NK-92 (cell line): ENCODE data around the gene FOXQ1.

Experiments used
- DNase-seq: peaks from one replicate; lab custom pipeline; 2025; ENCODE audit not compliant: unreplicated experiment; lab: John Stamatoyannopoulos, UW

FOXQ1 gene, protein sequence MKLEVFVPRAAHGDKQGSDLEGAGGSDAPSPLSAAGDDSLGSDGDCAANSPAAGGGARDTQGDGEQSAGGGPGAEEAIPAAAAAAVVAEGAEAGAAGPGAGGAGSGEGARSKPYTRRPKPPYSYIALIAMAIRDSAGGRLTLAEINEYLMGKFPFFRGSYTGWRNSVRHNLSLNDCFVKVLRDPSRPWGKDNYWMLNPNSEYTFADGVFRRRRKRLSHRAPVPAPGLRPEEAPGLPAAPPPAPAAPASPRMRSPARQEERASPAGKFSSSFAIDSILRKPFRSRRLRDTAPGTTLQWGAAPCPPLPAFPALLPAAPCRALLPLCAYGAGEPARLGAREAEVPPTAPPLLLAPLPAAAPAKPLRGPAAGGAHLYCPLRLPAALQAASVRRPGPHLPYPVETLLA

DNA sequence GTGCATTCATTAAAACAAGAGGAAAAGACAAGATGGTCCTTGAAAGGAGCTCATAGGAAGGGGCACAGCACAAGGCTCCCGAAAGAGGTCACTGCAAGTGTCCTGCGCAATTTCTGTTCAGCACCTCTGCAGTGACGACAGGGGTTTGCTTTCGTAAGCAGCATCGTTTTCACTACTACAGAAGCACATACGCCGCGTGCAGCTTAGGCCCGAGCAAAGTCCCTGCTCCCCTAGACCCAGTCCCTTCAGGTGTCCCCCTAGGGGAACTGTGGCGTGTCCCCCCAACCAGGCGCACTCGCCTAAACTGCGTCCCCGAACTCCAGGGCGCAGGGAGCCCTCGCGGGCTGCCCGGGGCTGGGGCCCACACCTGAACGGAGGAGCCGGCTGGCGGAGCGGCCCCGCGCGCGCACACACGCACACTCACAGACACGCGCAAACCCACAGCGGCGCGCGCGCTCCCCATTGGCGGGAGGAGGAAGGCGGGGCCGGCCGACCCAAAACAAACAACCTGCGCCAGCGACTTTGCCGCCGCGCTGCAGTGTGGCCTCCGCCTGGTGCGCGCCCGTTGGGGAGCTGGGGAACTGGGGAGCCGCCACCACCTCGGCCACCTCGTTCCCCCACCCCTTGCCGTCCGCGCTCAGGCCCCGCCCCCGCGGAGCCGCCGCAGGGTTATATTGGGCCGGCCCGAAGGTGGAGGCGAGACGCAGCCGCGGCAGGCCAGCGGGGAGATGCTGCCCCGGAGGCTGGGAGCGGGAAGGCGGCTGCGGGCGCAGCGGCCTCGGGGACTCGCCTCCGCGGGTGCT lies at the start of gene FOXQ1:
FOXQ1 (plus strand) TSS at position 699 of the 803 bp plus-strand sequence. CDS start 607 bp downstream, outside the sequence.
- no peak for DNase-seq

DNA sequence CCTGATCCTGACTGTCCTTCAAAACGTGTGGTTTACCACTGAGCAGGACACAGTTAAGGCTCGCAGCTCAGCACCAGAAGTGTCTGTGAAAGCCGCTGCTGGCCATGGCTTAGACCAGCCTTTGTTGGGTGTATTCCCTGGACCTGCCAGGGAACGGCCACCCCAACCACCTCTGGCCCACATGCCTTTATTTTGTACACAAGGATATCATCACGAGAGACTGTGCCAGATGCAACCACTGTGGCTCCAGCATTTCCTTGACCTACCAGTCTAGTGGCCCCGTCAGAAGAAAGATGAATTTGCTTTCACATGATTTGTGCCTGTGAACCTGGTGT lies 49.2 kb upstream of the FOXQ1 start:
- DNase-seq = no peak

DNA sequence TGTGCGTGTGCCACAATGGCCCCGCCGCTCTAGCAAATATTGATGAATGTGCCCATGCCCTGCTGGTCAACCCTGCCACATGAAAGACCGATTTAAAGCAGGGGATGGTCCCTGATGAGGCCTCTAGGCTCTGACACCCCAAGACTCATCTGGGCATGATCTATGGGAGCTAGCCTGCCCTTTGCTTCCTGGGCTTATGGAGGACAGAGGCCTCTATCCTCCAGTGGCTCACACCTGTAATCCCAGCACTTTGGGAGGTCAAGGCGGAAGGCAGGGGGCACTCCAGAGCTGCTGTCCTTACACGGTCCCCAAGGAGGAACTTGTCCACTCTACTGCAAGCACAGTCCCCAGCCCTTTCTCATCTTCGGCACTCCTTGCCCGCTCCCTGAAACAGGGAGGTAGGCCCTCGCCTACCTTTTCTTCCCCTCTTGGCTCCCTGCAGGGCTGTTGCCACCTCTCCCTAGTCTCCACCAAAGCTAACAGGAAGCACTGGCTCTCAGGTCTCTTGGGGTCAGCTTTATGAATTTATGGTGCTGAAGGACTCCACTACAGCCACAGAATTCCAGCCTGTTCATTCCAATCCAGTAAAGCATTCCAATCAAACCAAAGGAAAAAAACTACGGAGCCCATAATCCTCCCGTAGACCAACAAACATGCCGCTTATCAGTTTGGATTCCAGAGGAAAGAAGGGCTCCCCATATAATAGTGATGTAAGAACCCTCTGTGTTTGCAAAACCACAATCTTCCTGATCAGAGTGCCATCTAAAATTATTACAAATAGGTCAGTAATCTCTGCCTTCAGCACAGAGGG lies 48.7 kb upstream of the FOXQ1 start:
- no peak for DNase-seq

DNA sequence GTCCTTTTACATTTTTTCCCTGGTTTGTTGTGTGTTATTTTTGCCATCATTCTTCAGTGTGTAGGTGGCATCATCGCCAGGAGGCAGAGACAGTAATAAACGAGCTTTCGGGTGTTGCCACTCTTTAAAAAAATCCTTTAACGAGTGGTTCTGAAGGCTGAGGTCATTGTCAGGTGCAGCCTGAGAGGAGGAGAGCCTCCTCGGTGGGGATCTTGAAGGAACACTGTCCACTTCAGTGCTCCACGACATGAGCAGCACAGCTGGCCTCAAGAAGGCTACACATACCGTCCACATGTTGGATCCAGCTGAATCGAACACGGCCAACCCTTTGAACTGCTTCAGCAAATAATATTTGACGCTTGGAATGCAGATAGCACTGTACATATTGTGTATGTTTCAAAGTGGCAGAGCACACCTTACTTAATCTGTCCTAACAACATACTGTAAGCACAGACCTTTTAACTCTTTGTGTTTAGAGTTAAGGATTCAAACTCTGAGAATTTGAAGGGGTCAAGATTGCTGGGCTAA lies 48.0 kb upstream of the FOXQ1 start:
- DNase-seq = no peak

DNA sequence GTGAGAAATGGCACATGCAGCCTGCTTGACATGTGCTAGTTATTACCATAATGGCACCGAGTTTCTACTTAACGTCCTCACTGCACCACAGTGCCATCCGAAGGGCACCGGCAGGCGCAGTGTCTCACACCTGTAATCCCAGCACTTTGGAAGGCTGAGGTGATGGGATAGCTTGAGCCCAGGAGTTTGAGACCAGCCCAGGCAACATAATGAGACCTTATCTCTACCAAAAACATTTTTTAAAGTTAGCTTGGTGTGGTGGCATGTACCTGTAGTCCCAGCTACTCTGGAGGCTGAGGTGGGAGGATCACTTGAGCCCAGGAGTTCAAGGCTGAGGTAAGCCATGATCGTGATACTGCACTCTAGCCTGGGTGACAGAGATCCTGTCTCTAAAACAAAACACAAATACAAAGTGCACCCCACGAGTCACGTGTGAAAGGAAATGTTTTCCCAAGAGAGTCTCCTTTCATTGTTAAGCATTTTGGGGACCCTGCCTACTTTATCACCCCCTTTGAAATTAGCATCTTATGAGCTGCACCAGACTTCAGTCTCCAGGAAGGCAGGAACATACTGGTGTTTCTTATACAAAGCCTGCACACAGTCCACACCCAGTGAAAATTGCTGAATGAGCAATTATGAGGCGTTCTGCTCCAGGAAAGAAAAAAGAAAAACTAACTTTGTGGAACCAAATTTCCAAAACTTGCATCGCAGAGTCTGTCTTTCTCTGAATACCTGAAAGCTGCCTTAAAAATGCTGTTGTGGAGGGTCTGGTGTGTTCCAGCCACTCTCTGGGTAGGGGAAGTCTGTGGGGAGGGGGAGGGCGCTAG lies 47.1 kb upstream of the FOXQ1 start:
- DNase-seq = no peak

DNA sequence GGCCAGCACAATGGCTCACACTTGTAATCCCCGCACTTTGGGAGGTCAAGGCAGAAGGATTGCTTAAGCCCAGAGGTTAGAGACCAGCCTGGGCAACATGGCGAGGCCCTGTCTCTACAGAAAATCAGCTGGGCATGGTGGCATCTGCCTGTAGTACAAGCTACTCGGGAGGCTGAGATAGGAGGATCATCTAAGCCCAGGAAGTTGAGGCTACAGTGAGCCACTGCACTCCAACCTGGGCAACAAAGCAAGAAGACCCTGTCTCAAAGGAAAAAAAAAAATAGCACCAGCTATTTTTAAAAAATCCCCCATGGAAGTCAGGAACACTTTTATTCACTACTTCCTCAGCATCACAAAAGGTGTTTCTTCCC lies 45.2 kb upstream of the FOXQ1 start:
- no peak for DNase-seq

DNA sequence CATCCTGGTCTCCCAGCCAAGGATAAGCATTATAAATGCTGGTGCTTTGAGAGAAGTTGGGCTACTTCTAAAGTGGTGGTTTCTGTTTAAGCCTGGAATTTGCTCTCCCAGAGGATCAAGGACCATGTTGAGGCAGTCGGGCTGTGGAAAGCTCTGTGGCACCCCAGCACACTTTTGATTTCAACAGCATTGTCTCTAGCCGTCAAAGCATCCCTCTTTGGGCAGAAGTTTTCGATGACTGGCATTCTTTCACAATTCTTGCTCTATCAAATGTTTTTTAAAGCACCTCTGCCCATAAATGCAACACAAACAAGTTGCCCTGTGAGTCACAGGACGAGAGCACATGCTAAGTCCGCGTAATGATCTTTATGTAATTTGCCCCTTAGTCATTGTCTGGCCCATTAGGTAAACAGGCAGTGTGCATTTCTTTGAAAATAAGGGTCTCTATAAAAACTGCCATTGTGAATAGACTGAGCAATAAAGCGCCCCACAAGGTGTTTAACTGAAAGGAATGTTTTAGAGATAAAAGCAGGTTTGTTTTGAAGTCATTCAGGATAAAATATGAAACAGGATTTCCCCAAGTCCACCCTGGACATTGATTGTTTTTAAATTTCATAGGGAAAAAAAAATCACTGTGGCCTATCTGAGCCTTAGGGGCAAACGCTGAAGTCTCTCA lies 44.7 kb upstream of the FOXQ1 start:
- DNase-seq = no peak

DNA sequence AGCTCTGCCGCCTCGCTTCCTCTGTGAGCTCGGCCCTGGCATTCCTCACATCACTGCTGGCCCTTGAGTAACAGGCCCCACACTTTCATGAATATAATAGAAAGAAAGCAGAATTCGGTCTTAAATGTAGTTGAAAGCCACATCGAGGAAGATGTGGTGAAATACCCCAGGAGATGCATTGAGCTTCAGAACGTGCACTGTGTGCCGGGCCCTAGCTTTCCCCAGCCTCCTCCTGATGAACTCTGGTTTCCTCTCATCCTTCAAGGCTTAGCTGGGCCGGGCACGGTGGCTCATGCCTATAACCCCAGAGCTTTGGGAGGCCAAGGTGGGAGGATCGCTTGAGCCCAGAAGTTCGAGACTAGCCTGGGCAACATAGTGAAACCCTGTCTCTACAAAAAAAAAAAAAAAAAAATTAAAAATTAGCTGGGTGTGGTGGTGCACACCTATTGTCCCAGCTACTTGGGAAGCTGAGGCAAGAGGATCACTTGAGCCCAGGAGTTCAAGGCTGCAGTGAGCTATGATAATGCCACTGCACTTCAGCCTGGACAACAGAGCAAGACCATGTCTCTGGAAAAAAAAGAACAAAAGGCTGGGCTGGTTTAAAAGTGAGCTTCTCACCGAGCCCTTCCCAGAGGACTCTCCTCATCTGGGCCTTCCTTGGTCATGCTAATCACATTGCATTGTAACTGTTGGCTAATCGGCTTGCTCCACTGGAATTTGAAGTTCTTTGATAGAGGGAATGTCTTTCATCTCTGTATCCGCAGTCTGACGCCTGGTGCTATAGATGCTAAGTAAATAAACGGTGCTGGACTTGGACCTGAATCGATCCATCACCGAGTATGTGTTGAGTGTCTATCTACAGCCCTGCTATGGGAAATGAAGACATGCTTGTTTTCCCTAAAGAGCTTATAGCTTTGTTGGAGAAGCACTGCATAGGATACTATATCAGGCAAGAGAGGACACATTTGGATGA lies 43.8 kb upstream of the FOXQ1 start:
- no peak for DNase-seq

DNA sequence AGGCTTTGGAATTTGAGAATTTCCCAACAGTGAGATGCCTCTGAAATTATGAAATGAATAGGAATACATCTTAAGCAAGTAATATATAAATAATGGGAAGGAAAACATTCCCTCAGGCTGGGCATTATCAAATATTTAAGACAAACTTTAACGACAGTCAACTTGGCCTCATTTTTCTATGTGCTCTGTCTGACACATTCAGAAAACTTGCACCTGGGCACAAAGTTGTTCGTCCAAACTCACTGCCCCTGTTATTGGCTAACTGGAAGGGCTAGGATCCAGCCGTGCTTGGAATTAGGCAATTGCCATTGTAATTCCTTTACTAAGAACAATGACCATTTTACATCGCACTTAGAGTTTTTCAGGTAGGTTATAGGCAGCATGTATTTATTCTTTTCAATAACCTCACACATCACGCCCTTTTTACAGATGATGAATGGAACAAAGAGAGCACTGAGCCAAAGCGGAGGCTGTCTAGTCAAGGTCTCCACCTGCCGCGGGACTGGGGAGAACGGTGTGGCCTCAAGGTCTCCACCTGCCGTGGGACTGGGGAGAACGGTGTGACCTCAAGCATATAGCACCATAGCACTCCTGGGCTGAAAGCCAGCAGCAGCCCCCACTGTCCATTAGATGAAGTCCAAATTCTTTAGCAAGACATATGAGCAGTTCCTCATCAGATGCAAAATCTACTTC lies 40.7 kb upstream of the FOXQ1 start:
- DNase-seq = no peak

DNA sequence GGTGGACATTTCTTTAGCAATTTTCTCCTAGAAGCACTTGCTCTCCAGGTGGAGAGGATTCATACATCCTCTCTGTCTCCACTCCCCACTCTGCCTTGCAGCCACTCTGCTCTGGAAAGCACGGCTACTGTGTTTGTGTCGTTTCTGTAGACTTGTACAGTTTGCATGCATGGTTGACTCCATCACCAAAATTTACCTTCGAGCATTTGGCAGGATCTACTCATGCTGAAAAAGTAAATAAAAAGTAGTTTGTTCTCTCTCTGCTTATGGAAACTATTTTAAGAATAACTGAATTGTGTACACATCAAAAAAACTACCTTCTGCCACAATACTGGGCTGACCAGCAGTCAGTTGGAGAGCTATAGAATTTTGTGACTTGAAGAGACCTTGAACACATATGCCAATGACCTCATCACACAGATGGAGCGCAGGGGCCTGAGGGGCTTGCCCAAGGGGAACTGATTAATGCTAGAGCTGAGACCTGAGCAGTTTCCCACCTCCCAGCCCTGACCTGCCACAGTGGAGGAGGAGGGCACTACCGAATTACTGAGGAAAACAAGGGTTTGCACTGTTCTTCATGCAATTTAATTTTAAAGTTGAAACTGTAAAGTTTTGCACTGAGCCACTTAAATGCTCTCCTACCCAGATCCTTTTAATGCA lies 33.7 kb upstream of the FOXQ1 start:
- DNase-seq = no peak

DNA sequence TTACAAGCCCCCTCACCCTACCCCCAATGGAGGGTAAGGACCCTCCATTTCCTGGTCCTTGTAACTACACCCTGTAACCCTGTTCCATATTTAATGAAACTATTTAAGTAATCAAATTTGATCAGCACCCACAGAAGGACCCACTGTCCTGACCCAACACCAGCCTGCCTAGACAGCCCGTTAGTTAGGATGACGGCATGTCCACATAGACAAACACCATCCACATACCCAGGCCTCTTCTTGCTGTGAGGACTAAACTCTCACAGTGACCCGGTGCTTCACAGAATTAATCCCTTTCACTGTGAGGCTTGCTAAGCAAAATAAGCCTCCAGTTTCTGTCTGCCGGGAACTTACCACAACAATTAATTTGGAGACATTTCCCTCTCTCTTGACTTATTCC lies 32.8 kb upstream of the FOXQ1 start:
- no peak for DNase-seq

DNA sequence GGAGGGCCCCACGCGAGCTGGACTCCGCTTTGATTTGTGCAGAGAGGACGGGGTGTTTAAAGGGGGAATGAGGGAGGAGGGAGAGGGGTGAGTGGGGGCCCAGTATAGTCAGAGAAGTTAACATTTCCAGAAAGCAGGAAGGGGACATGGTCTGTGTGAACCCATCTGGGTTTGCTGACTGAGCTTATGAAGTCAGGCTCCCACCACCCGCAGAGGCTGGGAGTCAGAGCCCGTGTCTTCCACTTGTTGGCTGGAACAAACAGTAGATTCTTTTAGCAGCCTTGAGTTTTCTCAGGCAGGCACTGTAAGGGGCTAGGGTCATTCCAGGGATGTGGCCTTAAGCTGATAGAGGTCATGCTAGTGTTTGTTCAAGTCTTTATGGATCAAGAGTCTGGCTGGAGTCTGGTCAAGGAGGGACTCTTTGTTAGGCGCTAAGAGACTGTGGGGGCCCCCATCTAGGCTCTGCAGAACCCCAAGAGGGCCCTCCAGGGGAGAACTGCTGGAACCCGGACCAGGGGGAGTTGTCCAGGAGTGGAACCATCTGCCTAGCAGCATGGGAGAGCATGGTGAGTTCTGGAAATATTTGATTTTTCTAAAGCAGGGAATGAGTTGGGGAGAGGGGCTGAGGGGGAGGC lies 31.1 kb upstream of the FOXQ1 start:
- no peak for DNase-seq

DNA sequence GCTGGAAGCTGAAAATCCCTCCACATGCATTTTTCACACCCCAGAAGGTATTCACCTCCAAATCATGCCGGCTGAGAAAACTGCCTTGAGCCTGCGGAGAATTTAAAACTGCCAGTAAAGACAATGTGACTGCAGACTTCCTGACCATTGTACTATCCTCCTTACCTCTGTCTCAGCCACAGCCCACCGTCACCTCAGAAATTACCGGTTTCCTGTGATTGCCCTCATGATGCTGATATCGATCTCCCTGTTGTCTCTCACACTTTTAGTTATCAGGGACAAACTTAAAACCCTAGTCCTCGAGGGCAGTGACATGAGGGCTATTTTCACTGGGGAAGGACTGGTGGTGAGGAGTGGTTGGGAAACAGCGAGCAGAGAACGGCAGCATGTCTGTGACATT lies 30.2 kb upstream of the FOXQ1 start:
- DNase-seq = no peak

DNA sequence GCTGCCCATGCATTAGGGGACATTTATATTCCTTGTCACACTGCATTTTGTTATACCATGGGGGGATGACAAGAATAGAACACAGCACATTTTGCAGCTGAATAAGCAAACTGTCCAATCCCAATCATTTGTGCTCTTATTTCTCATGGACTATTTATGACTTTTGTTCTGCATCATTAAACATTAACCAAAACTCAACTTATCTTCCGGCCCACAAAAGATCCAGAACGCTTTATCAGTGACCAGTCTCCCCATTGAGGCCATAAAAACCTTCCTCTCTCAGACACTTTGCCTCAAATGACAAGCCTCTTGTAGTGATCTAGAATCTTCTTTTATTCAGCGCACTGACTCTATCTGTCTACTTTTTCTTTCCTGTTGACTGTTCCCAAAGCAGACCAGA lies 28.4 kb upstream of the FOXQ1 start:
- DNase-seq = no peak

DNA sequence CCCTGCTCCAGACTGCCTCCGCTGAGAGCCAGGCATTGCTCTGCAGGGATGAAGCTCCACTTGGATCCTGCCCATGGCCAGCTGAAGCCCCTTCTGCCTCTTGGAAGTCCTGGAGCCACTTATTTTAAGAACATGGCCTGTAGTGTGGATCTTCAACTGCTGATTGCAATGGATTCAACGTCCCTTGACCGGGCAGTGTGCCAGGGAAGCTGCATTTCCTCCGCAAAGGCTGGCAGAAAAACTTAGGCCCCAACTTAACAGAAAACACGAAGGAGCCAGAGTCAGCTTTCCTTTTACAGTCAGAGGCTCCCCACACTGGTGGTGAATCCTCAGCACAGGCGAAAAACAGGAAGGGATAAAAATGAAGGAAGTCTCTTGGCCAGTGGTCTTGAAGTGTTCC lies 26.3 kb upstream of the FOXQ1 start:
- no peak for DNase-seq

DNA sequence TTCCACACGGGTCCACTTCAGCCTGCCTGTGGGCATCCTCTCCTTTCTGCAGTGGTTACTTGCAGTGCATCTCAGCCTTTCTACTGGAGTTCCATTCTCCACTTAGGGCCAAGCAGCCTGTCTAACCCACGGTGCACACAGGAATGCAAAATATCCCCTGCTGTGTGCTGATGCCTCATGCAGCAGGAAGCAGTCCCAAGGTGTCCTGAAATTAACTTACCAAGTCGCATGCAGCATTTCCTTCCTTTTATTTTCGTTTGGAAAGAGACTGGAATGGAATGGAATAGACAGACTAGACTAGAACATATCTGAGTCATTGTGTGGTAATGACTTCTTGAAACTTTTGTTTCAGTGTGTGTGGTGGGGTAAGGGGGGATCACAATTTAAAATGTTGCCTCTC lies 25.9 kb upstream of the FOXQ1 start:
- no peak for DNase-seq

DNA sequence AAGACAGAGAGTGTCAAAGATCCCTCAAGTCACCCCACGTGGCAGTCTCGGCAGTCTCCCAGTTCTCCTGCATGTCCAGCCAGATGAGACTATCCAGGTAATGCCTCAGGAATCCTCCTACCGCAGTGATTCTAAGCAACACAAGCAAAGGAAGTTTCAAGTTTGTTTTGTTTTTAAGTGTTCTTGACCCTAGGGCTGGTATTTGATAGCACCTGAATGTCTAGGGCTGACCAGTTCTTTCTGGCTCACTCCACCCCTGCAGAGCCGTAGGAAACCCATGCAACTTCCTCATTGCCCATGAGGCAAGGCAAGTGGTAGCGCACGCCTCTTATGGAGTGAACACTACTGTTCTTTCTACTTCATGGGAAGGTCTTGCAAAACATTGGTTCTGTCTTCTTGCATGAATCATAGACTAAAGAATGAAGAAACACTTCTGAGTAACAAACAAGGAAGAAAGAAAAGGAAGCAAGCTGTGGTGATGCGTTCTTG lies 24.8 kb upstream of the FOXQ1 start:
- DNase-seq = no peak
